MM.1S (cell line): ENCODE measurements around the gene PARP12.

ENCODE experiments used
- DNase-seq: peaks from one replicate; pipeline ENCODE4 v3.0.0-alpha.2; 2015
- H2AFZ ChIP-seq: fragments of 300-600 bp; sonication (generic); 2 replicates; pipeline ENCODE4 v1.6.0; 2016; ENCODE audit warnings: antibody characterized with exemption, low read length
- H3F3A ChIP-seq: fragments of 300-600 bp; sonication (generic); 2 replicates; pipeline ENCODE4 v1.6.1; 2016; ENCODE audit warnings: mild to moderate bottlenecking, antibody characterized with exemption, low read length, moderate library complexity, mixed read lengths; ENCODE audit not compliant: insufficient read depth
- H3K27ac ChIP-seq: fragments of 300-600 bp; sonication (generic); 2 replicates; pipeline ENCODE4 v1.5.1; 2016; ENCODE audit warnings: mild to moderate bottlenecking, low read length
- H3K27me3 ChIP-seq: fragments of 300-600 bp; sonication (generic); replicated peaks from 2 replicates; pipeline ENCODE4 v1.6.0; 2016; ENCODE audit warnings: low read length; ENCODE audit not compliant: insufficient read depth
- H3K36me3 ChIP-seq: fragments of 300-600 bp; sonication (generic); replicated peaks from 2 replicates; pipeline ENCODE4 v1.6.1; 2016; ENCODE audit warnings: mild to moderate bottlenecking, low read length, mixed read lengths; ENCODE audit not compliant: insufficient read depth
- H3K4me1 ChIP-seq: fragments of 300-600 bp; sonication (generic); 2 replicates; pipeline ENCODE4 v1.6.1; 2016; ENCODE audit warnings: low read length, mixed read lengths
- H3K4me2 ChIP-seq: fragments of 300-600 bp; sonication (generic); 2 replicates; pipeline ENCODE4 v1.6.0; 2016; ENCODE audit warnings: low read depth, low read length
- H3K4me3 ChIP-seq: fragments of 300-600 bp; sonication (generic); 2 replicates; pipeline ENCODE4 v1.5.1; 2016; ENCODE audit warnings: low read length, mixed read lengths
- H3K79me2 ChIP-seq: fragments of 300-600 bp; sonication (generic); 2 replicates; pipeline ENCODE4 v1.6.1; 2016; ENCODE audit warnings: mixed run types, low read length, mixed read lengths
- H3K9ac ChIP-seq: fragments of 300-600 bp; sonication (generic); 2 replicates; pipeline ENCODE4 v1.6.1; 2016; ENCODE audit warnings: low read length, mixed read lengths
- H3K9me2 ChIP-seq: fragments of 300-600 bp; sonication (generic); replicated peaks from 2 replicates; pipeline ENCODE4 v1.6.1; 2016; ENCODE audit warnings: mild to moderate bottlenecking, low read length, mixed read lengths; ENCODE audit not compliant: insufficient read depth
- H3K9me3 ChIP-seq: fragments of 300-600 bp; sonication (generic); replicated peaks from 2 replicates; pipeline ENCODE4 v1.6.1; 2016; ENCODE audit warnings: mild to moderate bottlenecking, low read length, mixed read lengths; ENCODE audit not compliant: insufficient read depth
- H4K20me1 ChIP-seq: fragments of 300-600 bp; sonication (generic); 2 replicates; pipeline ENCODE4 v1.6.1; 2016; ENCODE audit warnings: mild to moderate bottlenecking, low read length, moderate library complexity, mixed read lengths; ENCODE audit not compliant: insufficient read depth
- CTCF ChIP-seq: fragments of 300-600 bp; sonication (generic); IDR thresholded peaks from 2 replicates; pipeline ENCODE4 v1.5.1; 2016; ENCODE audit warnings: antibody characterized with exemption, low read length, mixed read lengths
- EZH2 ChIP-seq: fragments of 300-600 bp; sonication (generic); optimal IDR thresholded peaks from 2 replicates; pipeline ENCODE3; 2017; ENCODE audit warnings: low read depth, mild to moderate bottlenecking, antibody characterized with exemption, low read length, mixed read lengths
- EZH2phosphoT487 ChIP-seq: fragments of 300-600 bp; sonication (generic); IDR thresholded peaks from 2 replicates; pipeline ENCODE4 v1.6.1; 2018; ENCODE audit warnings: antibody characterized with exemption, low read length

The PARP12 gene

GRCh38 chr7:140082770-140083169 lies 20.0 kb upstream of the PARP12 start:
- TF ChIP-seq CTCF: no peak
- TF ChIP-seq EZH2: no peak
- no peak for TF ChIP-seq EZH2phosphoT487

GRCh38 chr7:140081774-140082425 lies 19.1 kb upstream of the PARP12 start:
- H3K9me3 ChIP-seq: no peaks in the 10 kb centered on the region
- no peak overlapping the region for H3K27ac ChIP-seq
- H3K79me2 ChIP-seq: no peaks in the 10 kb centered on the region
- no peak overlapping the region for H3K4me3 ChIP-seq
- H3K4me1 ChIP-seq: no peaks in the 10 kb centered on the region
- H3F3A ChIP-seq: no peaks in the 10 kb centered on the region
- no peak overlapping the region for H2AFZ ChIP-seq
- 0 out of 2 replicates have a peak, but pooled peaks cover 4% of the 10 kb centered on the region for H3K27me3 ChIP-seq
- no peak for TF ChIP-seq CTCF
- TF ChIP-seq EZH2phosphoT487: no peak
- TF ChIP-seq EZH2: no peak
- H3K9me2 ChIP-seq: no peaks in the 10 kb centered on the region
- H3K36me3 ChIP-seq: no peaks in the 10 kb centered on the region
- no peak overlapping the region for H3K9ac ChIP-seq
- no peak for DNase-seq
- no peaks in the 10 kb centered on the region for H4K20me1 ChIP-seq
- no peak overlapping the region for H3K4me2 ChIP-seq

More at GRCh38 chr7:140082770-140083169, 20.0 kb upstream of the PARP12 start:
- no peak overlapping the region for H3K4me3 ChIP-seq
- H4K20me1 ChIP-seq: no peaks in the 10 kb centered on the region
- H3K36me3 ChIP-seq: no peaks in the 10 kb centered on the region
- H3K4me2 ChIP-seq: no peak overlapping the region
- no peak overlapping the region for H3K27ac ChIP-seq
- H3K79me2 ChIP-seq: no peaks in the 10 kb centered on the region
- no peaks in the 10 kb centered on the region for H3K9me3 ChIP-seq
- H3F3A ChIP-seq: 0 out of 2 replicates have a peak, but pooled peaks cover under 1% of the 10 kb centered on the region
- H3K9me2 ChIP-seq: no peaks in the 10 kb centered on the region
- peaks cover 4% of the 10 kb centered on the region; the same call in 1 of the 2 replicates for H3K4me1 ChIP-seq
- no peak overlapping the region for H2AFZ ChIP-seq
- H3K27me3 ChIP-seq: 0 out of 2 replicates have a peak, but pooled peaks cover 4% of the 10 kb centered on the region
- no peak overlapping the region for H3K9ac ChIP-seq
- DNase-seq: no peak

- H3K9ac ChIP-seq: no peak overlapping the region
- no peak overlapping the region for H3K27ac ChIP-seq
- H3F3A ChIP-seq: no peaks in the 10 kb centered on the region
- H3K4me1 ChIP-seq: no peaks in the 10 kb centered on the region
- H3K27me3 ChIP-seq: 0 out of 2 replicates have a peak, but pooled peaks cover 2% of the 10 kb centered on the region
- no peaks in the 10 kb centered on the region for H3K79me2 ChIP-seq
- no peaks in the 10 kb centered on the region for H3K9me2 ChIP-seq
- no peaks in the 10 kb centered on the region for H3K36me3 ChIP-seq
- DNase-seq: no peak
- H3K9me3 ChIP-seq: no peaks in the 10 kb centered on the region
- H4K20me1 ChIP-seq: no peaks in the 10 kb centered on the region
- TF ChIP-seq EZH2phosphoT487 (no peak), CTCF (no peak), EZH2 (no peak)
- H3K4me3 ChIP-seq: no peak overlapping the region
- H2AFZ ChIP-seq: no peak overlapping the region
- H3K4me2 ChIP-seq: no peak overlapping the region
Measured at GRCh38 chr7:140080919-140081318, 18.2 kb upstream of the PARP12 start.
